Right lung (tissue), 5 donors: ENCODE measurements around the gene NRAP. TPM values are rescaled to one million over a fixed set of nuclear protein-coding genes. Genes with fewer than 3 reads are reported as not detected.
A peak's percentile ranks its signal among the peaks of the same experiment; 100 is the strongest.
"Not testable (repeated sequence)": the region's sequence is repeated elsewhere in the genome, so short reads cannot be mapped to it uniquely, and the experiment has no call there.

Source experiments
- DNase-seq, 2 donors: peaks; one replicate each; pipeline ENCODE4 v3.0.0-alpha.2; 2013
- polyA plus RNA-seq, 5 donors: library from polyadenylated mRNA; unstranded; fragments of 120-200 nt; gene quantifications; one replicate each; pipeline versions ENCODE4 v1.2.1 to v1.2.3, GENCODE V29; 2013; ENCODE audit warnings: inconsistent platforms in 1 of 5, low replicate concordance in 1 of 5; ENCODE audit not compliant: insufficient read length in 5 of 5, insufficient read depth in 1 of 5

Gene NRAP
- polyA plus RNA-seq, 5 donors: 0.03 to 0.29 (median 0.03) TPM; not detected in 1

- DNase-seq: no peak
Observed at GRCh38 chr10:113683300-113683699, 19.5 kb upstream of the NRAP start.

- DNase-seq: no peak
Observed at GRCh38 chr10:113681533-113682470, 18.0 kb upstream of the NRAP start.

- peak; percentile 30 to 41 for DNase-seq
Observed at GRCh38 chr10:113680190-113681111, 16.6 kb upstream of the NRAP start.

GRCh38 chr10:113679463-113680189 lies 15.8 kb upstream of the NRAP start, which contains the start of gene CASP7:
Gene CASP7 (plus strand): TSS chr10:113679912. CDS start chr10:113697494, 17,582 bp downstream.
- DNase-seq: peak; percentile 89 to 90

GRCh38 chr10:113666682-113667252 lies 2.9 kb upstream of the NRAP start:
- DNase-seq: no peak

GRCh38 chr10:113665806-113666354 lies 2.0 kb upstream of the NRAP start:
- no peak for DNase-seq

- no peak for DNase-seq
Observed at GRCh38 chr10:113665352-113665751, 1.5 kb upstream of the NRAP start.

- DNase-seq: no peak
Observed at GRCh38 chr10:113663142-113663541, 699 bp downstream of the NRAP start.

- no peak for DNase-seq
Observed at GRCh38 chr10:113661332-113661731, 2.5 kb downstream of the NRAP start.

- DNase-seq: no peak
Observed at GRCh38 chr10:113657544-113657943, 6.3 kb downstream of the NRAP start.

GRCh38 chr10:113656896-113657295 lies 6.9 kb downstream of the NRAP start:
- DNase-seq: no peak

- not testable (repeated sequence) for DNase-seq
Observed at GRCh38 chr10:113652456-113652855, 11.4 kb downstream of the NRAP start.

GRCh38 chr10:113651898-113652297 lies 11.9 kb downstream of the NRAP start:
- no peak for DNase-seq

GRCh38 chr10:113651021-113651420 lies 12.8 kb downstream of the NRAP start:
- no peak for DNase-seq

- no peak for DNase-seq
Observed at GRCh38 chr10:113650172-113650571, 13.7 kb downstream of the NRAP start.

- no peak for DNase-seq
Observed at GRCh38 chr10:113648478-113648877, 15.4 kb downstream of the NRAP start.

- no peak for DNase-seq
Observed at GRCh38 chr10:113647812-113648211, 16.0 kb downstream of the NRAP start.

GRCh38 chr10:113646336-113647201 lies 17.3 kb downstream of the NRAP start:
- no peak for DNase-seq

GRCh38 chr10:113644185-113645120 lies 19.4 kb downstream of the NRAP start:
- no peak for DNase-seq
